ENCODE data around the gene DEFB114.

- no peak for TF ChIP-seq POLR2A (IDR thresholded peaks at IDR 0.05)
- no peak for TF ChIP-seq CTCF (IDR thresholded peaks at IDR 0.05)
Measured at GRCh38 chr6:49988900-49989299, 24.9 kb upstream of the DEFB114 start.
